Measurements from ENCODE around the gene RUNDC3A. TPM values are rescaled to one million over a fixed set of nuclear protein-coding genes. Genes with fewer than 3 reads are reported as not detected.

RUNDC3A gene
- total and polyA plus RNA-seq, 2 of the 8 experiments (the other 6 are each of a cell fraction or from before 2014, with no cell fraction given), result 6.4 to 13.8 TPM

GRCh38 chr17:44362949-44363612 is 54.7 kb downstream of the RUNDC3A start:
- H3K4me2 ChIP-seq (ENCODE audit: insufficient read depth in 1 of 2, low read depth in 2 of 2, low read length in 2 of 2), result peak overlapping the region; percentile 52 to 79
- 3% methylated on average over 16 of the region's 45 CpGs; no CpG with 5 or more reads in 1 of the 2 experiments for WGBS, 2 experiments (ENCODE audit: extremely low coverage in 1 of 2, insufficient coverage in 1 of 2, insufficient read length in 1 of 2, insufficient replicate concordance in 2 of 2, low coverage in 1 of 2, low lambda C conversion rate in 2 of 2, missing lambda C conversion rate in 1 of 2)
- CTCF ChIA-PET (ENCODE audit: partially characterized antibody), result interaction anchor here (0.6 to 10.1 kb wide), 14 partner anchors 8 to 482 kb away, joined by 3 to 177 read pairs (median 4); partner anchors contain the start of gene GRN
- POLR2A ChIA-PET (ENCODE audit: partially characterized antibody), result interaction anchor here (0.7 to 3.8 kb wide), 8 partner anchors 9 to 160 kb away, joined by 3 to 15 read pairs (median 4); no protein-coding TSS in a partner anchor
- peak overlapping the region; percentile 34 for H4K91ac ChIP-seq (replicated peaks; ENCODE audit: insufficient read length, low read length)
- no peaks in the 10 kb centered on the region for H3K9me3 ChIP-seq (ENCODE audit: insufficient read depth in 2 of 2, low read depth in 1 of 2, low read length in 1 of 2)
- H4K5ac ChIP-seq (ENCODE audit: insufficient read length, low read depth, low read length), result no peak overlapping the region
- FAIRE-seq, result no peak
- peak overlapping the region; percentile 7; the same call in 1 of the 2 replicates for H4K8ac ChIP-seq (ENCODE audit: extremely low read depth, insufficient read depth, low read length)
- no peak overlapping the region for H2AFZ ChIP-seq (ENCODE audit: low read length)
- no peak overlapping the region for H3K56ac ChIP-seq (replicated peaks; ENCODE audit: insufficient read length, low read depth, low read length)
- H3K27ac ChIP-seq (ENCODE audit: low read depth, low read length), result 0 out of 2 replicates have a peak overlapping the region, but pooled peaks have one; percentile 30
- H3K79me2 ChIP-seq (ENCODE audit: control insufficient read depth in 1 of 2, insufficient read depth in 2 of 2, low read length in 2 of 2), result peaks cover 0 to 7% of the 10 kb centered on the region in 2 experiments; a peak in 1 of 4 replicates
- H3K23ac ChIP-seq (ENCODE audit: insufficient read length), result no peak overlapping the region
- no peak overlapping the region for H2BK20ac ChIP-seq (ENCODE audit: low read length)
- no peak overlapping the region for H3K4ac ChIP-seq (replicated peaks; ENCODE audit: insufficient read length, low read depth, low read length)
- H3K79me1 ChIP-seq (ENCODE audit: low read depth, low read length), result peaks cover 9% of the 10 kb centered on the region
- no peak overlapping the region; the same call in 1 of the 2 replicates for H2BK15ac ChIP-seq (ENCODE audit: low read length)
- H2BK5ac ChIP-seq (ENCODE audit: low read depth, low read length), result peak overlapping the region; percentile 24; the same call in 1 of the 2 replicates
- peak in 1 of 2 experiments; percentile 66 for DNase-seq (ENCODE audit: low read depth in 1 of 2, low spot score in 2 of 2)
- H3K27me3 ChIP-seq (replicated peaks in 1 of 4; ENCODE audit: control insufficient read depth in 3 of 4, extremely low read depth in 1 of 4, insufficient read depth in 3 of 4, low read length in 3 of 4), result no peaks in the 10 kb centered on the region
- peak overlapping the region; percentile 71 to 100 (median 76) for H3K4me3 ChIP-seq (ENCODE audit: extremely low read depth in 1 of 4, insufficient read depth in 2 of 4, low read depth in 3 of 4, low read length in 4 of 4)
- H3K4me1 ChIP-seq (replicated peaks in 1 of 4; ENCODE audit: control insufficient read depth in 3 of 4, insufficient read depth in 4 of 4, low read length in 3 of 4), result peaks cover 9 to 23% (median 18%) of the 10 kb centered on the region in 4 experiments
- H3K36me3 ChIP-seq (ENCODE audit: control insufficient read depth in 2 of 4, insufficient read depth in 4 of 4, low read length in 3 of 4), result peaks cover 0 to 6% (median 1%) of the 10 kb centered on the region in 4 experiments; a peak in 1 of 8 replicates
- H3K14ac ChIP-seq (ENCODE audit: insufficient read length), result no peak overlapping the region
- H2BK12ac ChIP-seq (ENCODE audit: low read depth, low read length), result no peak overlapping the region
- no peak overlapping the region for H2BK120ac ChIP-seq (replicated peaks; ENCODE audit: low read depth, low read length)
- no peak overlapping the region for H2AK5ac ChIP-seq (ENCODE audit: low read depth, low read length)
- H3K18ac ChIP-seq (ENCODE audit: extremely low read depth, low read length), result peak overlapping the region; percentile 71
- H4K20me1 ChIP-seq (replicated peaks in 1 of 2; ENCODE audit: control insufficient read depth in 1 of 2, insufficient read depth in 2 of 2, low read length in 2 of 2), result peaks cover 3 to 19% of the 10 kb centered on the region in 2 experiments
- H3K9ac ChIP-seq (replicated peaks in 1 of 4; ENCODE audit: extremely low read depth in 1 of 4, low read depth in 3 of 4, low read length in 3 of 4), result peak overlapping the region; percentile 34 to 64 (median 42); a peak in 5 of 7 replicates
- H3K23me2 ChIP-seq (ENCODE audit: low read depth, low read length), result peaks cover 2% of the 10 kb centered on the region; the same call in 1 of the 2 replicates
- TF ChIP-seq BCL11A (IDR thresholded peaks at IDR 0.05; ENCODE audit: low read depth in 2 of 2, low read length in 2 of 2) (no peak), TCF12 (IDR thresholded peaks at IDR 0.05; ENCODE audit: low read depth, low read length) (no peak), RNF2 (IDR thresholded peaks at IDR 0.05; ENCODE audit: borderline replicate concordance, low read depth, low read length, missing control alignments, poor library complexity, severe bottlenecking) (no peak), TEAD4 (IDR thresholded peaks at IDR 0.05; ENCODE audit: low read depth, low read length) (no peak), POU5F1 (IDR thresholded peaks at IDR 0.05; ENCODE audit: low read depth, low read length) (no peak), CTCF (IDR thresholded peaks at IDR 0.05; ENCODE audit: control extremely low read depth in 1 of 3, insufficient read depth in 1 of 3, low read depth in 1 of 3, low read length in 3 of 3) (no peak), TAF1 (IDR thresholded peaks at IDR 0.05; ENCODE audit: low read depth, low read length) (0 out of 2 replicates have a peak, but pooled peaks have one; percentile 5), FOSL1 (IDR thresholded peaks at IDR 0.05; ENCODE audit: insufficient read depth, low read depth, low read length) (no peak), RFX5 (IDR thresholded peaks at IDR 0.05; ENCODE audit: borderline replicate concordance, low read depth, low read length) (no peak)
